M059J (cell line): ENCODE data around the gene BRI3BP. TPM values are rescaled to one million over a fixed set of nuclear protein-coding genes. Genes with fewer than 3 reads are reported as not detected.
"Not testable (repeated sequence)": the region's sequence is repeated elsewhere in the genome, so short reads cannot be mapped to it uniquely, and the experiment has no call there.

Experiments used
- DNase-seq: peaks from one replicate; pipeline ENCODE4 v3.0.0-alpha.2; 2012; ENCODE audit warnings: low read depth
- total RNA-seq: library from RNA; depleted of rRNA; stranded (reverse); fragments of >200 nt; shearing (Covaris generic); gene quantifications from 2 replicates; pipeline ENCODE4 v1.2.3, GENCODE V29; 2014

BRI3BP gene
- total RNA-seq, 1 experiment from 2014 or later: 10.3 TPM

- DNase-seq: no peak
Measured at GRCh38 chr12:125021771-125022170, 28.3 kb downstream of the BRI3BP start.

DNA sequence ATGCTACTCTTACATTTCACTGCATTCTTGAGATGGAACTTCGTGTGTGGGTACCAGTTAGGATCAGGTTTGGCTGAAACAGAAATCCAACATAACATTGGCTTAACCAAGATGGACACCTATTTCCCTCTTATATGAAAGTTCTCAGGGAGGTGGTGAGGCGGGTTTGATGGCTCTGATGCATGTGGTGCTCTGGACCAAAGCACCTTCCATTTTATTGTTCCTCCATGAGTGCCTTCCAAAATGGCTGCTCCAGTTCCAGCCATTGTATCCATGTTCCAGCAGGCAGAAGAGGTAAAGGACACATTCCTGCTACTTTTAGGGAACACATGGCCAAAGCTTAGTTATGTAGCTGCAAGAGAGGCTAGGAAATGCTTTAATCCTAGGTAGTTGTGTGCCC lies 29.6 kb downstream of the BRI3BP start:
- no peak for DNase-seq

DNA sequence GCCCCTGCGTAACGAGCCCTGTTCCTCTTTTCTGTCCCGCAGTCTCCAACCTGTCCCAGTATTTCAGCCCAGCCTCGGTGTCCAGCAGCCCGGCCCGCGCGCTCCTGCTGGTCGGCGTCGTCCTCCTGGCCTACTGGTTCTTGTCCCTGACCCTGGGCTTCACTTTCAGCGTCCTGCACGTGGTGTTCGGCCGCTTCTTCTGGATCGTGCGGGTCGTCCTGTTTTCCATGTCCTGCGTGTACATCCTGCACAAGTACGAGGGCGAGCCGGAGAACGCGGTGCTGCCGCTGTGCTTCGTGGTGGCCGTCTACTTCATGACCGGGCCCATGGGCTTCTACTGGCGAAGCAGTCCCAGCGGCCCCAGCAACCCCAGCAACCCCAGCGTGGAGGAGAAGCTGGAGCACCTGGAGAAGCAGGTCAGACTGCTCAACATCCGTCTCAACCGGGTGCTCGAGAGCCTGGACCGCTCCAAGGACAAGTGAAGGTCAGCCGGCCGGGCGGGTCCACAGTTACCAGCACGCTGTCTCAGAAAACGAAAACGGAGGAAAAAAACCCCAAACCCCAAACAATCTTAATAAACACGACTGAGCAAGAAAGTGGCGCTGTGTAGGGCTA lies 31.6 kb downstream of the BRI3BP start:
- no peak for DNase-seq

DNA sequence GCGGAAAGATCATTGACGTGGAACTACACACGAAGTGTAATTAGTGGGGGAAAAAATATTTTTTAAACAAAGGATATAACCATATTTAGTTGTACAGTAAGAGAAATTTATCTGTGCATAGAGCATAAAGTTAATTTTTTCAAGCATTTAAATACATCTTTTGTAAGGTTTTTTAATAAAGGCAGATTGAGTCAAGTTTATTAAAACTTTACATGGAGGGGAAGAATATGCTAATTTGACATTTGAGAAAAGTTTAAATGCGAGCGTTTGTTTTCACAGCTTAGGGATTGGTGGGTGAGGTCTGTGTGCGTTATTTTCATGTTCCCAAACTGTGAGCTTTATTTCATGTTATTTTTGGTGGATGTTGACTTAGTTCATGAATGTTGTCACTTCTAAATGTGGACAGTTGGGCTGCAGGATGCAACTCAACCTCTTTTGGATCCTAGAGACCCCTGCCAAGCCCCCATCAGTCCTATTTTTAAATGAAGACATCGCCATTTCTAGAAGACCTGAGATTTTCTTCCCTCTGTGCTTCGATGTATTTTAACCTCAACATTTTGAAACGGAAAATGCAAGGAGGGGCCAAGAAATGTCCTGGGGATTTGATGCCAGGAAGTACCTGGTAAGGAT lies 32.3 kb downstream of the BRI3BP start:
- no peak for DNase-seq

GRCh38 chr12:125028106-125028505 lies 34.7 kb downstream of the BRI3BP start:
- no peak for DNase-seq

GRCh38 chr12:125029761-125030358 lies 36.4 kb downstream of the BRI3BP start:
- no peak for DNase-seq

- DNase-seq: not testable (repeated sequence)
Measured at GRCh38 chr12:125031471-125031870, 38.0 kb downstream of the BRI3BP start.

DNA sequence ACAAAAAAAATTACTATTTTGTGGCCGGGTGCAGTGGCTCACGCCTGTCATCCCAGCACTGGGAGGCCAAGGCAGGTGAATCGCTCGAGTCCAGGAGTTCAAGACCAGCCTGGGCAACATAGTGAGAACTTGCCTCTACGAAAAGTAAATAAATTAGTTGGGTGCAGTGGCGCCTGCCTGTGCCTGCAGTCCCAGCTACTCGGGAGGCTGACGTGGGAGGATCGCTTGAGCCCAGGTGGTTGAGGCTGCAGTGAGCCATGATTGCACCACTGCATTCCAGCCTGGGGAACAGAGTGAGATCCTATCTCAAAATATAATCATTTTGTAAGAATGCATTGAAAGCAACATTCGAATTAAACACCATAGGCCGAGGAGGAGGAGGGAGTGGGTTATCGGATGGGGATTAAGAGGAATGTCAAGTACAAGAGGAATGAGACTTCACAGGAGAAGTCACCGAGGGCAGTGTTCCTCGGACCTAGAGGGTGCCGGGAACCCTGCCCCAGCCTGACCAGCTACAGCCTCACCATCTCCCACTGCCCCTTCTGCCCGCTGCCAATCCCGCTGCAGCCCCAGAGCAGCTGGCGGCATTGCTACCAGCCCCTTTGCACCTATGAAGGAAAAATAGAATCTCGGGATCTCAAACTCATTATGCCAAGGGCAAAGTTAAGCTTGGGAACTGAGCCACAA lies 39.2 kb downstream of the BRI3BP start:
- no peak for DNase-seq

DNA sequence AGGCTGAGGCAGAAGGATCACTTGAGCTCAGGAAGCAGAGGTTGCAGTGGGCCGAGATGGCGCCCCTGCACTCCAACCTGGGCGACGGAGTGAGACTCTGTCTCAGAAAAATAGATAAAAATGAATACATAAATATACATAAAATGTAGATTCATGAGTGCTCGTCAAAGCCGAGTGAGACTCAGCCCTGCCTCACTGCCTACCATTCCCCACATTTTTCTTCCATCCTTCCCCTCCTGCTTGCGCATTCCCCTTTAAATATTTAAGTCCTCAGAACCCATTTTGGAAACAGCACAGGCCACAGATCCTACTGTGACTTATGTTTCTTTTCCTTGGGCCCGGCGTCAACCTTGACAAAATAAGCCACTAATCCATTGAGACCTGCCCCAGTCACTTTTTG lies 39.8 kb downstream of the BRI3BP start:
- DNase-seq: no peak

DNA sequence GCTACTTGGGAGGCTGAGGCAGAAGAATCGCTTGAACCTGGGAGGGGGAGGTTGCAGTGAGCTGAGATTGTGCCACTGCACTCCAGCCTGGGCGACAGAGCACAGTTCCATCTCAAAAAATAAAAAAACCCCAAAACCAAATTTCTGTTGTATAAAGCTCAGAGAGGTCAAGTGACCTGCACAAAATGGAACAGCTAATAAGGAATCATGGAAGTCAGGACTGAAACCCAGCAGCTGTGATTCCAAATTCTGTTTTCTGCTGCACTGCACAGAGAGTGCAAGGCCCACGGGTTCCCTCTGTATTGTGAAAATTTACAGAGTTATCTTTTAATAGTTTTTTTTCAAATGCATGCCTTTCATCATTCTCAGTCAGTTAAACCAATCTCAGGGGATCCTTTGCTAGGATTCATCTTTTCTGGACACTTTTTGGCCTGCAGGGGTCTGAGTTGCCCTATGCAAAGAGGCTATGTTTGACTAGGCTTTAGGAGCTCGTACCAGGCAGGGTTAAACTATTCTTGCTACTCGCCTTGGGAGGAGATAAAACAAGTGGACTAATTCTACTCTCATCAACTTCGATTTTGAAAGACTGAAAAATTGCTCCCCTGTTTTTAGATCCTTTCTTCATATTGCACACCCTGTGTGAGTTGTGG lies 45.7 kb downstream of the BRI3BP start:
- DNase-seq: no peak

DNA sequence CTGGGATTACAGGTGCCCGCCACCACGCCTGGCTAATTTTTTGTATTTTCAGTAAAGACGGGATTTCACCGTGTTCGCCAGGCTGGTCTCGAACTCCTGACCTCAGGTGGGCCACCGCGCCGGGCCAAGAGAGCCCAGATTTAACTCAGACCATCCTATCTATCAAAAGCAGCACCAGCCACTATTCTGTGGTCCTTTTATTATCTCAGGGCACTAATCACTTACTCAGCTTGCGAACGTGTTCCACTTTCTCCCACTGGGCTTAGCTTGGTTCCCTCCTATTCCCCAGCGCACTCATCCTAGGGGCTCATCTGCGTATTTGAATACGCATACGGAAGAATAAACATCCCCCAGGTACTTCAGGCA lies 55.6 kb downstream of the BRI3BP start:
- DNase-seq: no peak

DNA sequence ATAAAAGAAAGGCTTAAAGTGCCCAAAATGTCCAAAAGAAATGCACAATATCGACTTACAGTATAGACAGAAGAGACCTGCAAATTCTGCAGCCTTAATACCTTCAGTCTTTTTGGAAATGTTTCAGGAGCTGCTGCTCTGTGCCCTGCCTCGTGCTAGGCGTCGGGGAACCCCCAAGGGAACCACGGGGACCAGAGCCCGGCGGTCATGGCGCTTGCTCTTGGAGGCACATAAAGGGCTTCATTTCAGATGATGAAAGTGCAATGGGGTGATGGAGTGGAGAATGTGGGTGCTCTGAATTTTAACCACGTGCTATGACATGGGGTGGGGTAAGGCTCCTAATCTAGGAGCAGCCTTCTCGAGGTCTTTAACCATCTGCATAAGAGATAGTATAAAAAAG lies 57.0 kb downstream of the BRI3BP start:
- no peak for DNase-seq

GRCh38 chr12:125050868-125051267 lies 57.4 kb downstream of the BRI3BP start:
- DNase-seq: no peak

DNA sequence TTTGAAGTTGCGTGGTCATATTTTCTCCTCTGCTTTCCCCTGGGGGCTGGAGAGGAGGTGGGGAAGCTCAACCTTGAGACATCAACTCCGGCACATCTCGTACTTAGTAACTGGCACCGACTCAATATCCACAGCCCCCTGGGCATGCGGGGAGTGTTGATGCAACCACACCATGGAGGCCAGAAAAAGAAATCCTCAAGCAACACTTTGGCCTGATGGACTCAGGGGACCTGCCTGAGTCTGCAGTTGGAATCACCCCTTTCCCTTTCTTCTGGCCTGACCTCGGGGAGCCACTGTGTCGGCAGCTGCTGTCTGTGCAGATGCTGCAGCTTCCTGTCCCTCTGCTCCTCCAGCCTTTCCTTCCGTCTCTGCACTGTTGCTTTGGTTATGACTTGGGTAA lies 60.4 kb downstream of the BRI3BP start:
- no peak for DNase-seq

DNA sequence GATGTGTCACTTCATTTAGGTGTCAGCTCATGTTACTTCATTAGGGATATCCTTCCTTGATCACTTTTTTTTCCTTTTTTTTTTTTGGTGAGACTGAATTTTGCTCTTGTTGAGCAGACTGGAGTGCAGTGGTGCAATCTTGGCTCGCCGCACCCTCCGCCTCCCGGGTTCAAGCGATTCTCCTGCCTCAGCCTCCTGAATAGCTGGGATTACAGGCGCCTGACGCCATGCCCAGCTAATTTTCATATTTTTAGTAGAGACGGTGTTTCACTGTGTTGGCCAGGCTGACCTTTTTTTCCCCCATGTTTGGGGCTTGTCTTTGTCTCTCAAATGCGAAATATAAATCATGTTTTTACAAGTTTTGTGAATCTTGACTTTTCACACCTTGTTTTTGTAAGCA lies 62.1 kb downstream of the BRI3BP start:
- no peak for DNase-seq

- DNase-seq: peak; percentile 26
Measured at GRCh38 chr12:125056306-125056705, 62.9 kb downstream of the BRI3BP start.

DNA sequence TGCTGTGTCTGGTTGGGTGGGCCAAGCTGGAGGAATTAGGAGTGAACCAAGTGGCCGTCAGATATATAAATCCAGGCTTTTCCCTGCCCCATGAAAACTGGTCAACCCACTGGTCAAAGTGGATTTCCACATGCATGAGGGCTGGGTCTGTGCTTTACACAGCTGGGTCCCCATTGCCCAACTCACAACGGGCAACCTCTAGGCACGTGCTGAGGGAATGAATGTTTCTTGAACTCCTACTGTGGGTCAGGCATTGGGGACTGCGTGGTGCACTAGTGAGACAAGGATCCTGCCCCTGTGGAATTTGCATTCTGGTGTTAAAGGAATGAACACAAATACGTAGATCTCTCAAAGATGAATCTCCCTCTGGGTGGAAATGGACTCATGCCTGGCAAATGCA lies 64.3 kb downstream of the BRI3BP start:
- DNase-seq: no peak

GRCh38 chr12:125061229-125061628 lies 67.8 kb downstream of the BRI3BP start:
- no peak for DNase-seq

- DNase-seq: not testable (repeated sequence)
Measured at GRCh38 chr12:125063522-125063921, 70.1 kb downstream of the BRI3BP start.

- no peak for DNase-seq
Measured at GRCh38 chr12:125064492-125064891, 71.0 kb downstream of the BRI3BP start.

- DNase-seq: peak; percentile 69
Measured at GRCh38 chr12:125065021-125065918, 71.8 kb downstream of the BRI3BP start, which contains the start of gene AACS. TSS of gene AACS (plus strand) at chr12:125065435. CDS start at chr12:125065585, 150 bp downstream.
